Upper lobe of right lung (tissue), 1 donor: ENCODE measurements around the gene EMID1. TPM values are rescaled to one million over a fixed set of nuclear protein-coding genes. Genes with fewer than 3 reads are reported as not detected.

ENCODE experiments used
- ATAC-seq: fragments of 200-7000 bp; cut with Tn5 transposase; one replicate; pipeline ENCODE4 v1.9.1; 2020; ENCODE audit warnings: mild to moderate bottlenecking, moderate library complexity
- DNase-seq: peaks from one replicate; pipeline ENCODE4 v3.0.0-alpha.2; 2020
- H3K27ac ChIP-seq: fragments of 200-600 bp; one replicate; pipeline ENCODE4 v1.8.0; 2022
- H3K27me3 ChIP-seq: fragments of 200-600 bp; one replicate; pipeline ENCODE4 v1.8.0; 2022; ENCODE audit warnings: mild to moderate bottlenecking
- H3K36me3 ChIP-seq: fragments of 200-600 bp; one replicate; pipeline ENCODE4 v1.8.0; 2022
- H3K4me1 ChIP-seq: fragments of 200-600 bp; one replicate; pipeline ENCODE4 v1.8.0; 2022
- H3K4me3 ChIP-seq: fragments of 200-600 bp; one replicate; pipeline ENCODE4 v1.8.0; 2022; ENCODE audit warnings: mild to moderate bottlenecking
- H3K9me3 ChIP-seq: fragments of 200-600 bp; one replicate; pipeline ENCODE4 v1.8.0; 2022
- CTCF ChIP-seq: fragments of 200-600 bp; IDR thresholded peaks from one replicate; pipeline ENCODE4 v1.8.0; 2022; ENCODE audit warnings: antibody characterized with exemption
- intact Hi-C: fragments of 100-400 bp; cut with DNase I; formaldehyde crosslinking; loops from one replicate; pipeline ENCODE4 v1.11.0; 2022
- long read RNA-seq: library from polyadenylated mRNA; unstranded; transcript quantifications from one replicate; pipeline ENCODE4 v2.0.0, GENCODE V29; 2021
- total RNA-seq: library from RNA; stranded (reverse); fragmentation: NEBNext Ultra II Directional; extraction: Animal tissue kit (Norgen Biotek cat#: 25700); gene quantifications from one replicate; pipeline ENCODE4 v1.2.1, GENCODE V29; 2021
- donor health status: DM: no; HTN: yes; CAD: no; lungs with severe emphysema.

The EMID1 gene
- 15.2 TPM for total RNA-seq
- long read RNA-seq, transcript EMID1-201 (15 exons, 2,173 nt), result major isoform, 26 of 82 reads
- long read RNA-seq, transcript EMID1-203 (15 exons, 2,118 nt), result minor isoform, 13 of 82 reads
- long read RNA-seq, partial matches to known transcripts, result 11 of 82 reads
- long read RNA-seq, other reads (novel, unspliced or antisense), result 32 of 82 reads

GRCh38 chr22:29205594-29206371 lies at the start of gene EMID1:
Gene EMID1, plus strand, starts transcription at chr22:29205896. Its CDS starts 143 bp downstream, at chr22:29206039.
- intact Hi-C loops, result no loop called here
- peak within 1 kb of the TSS; percentile 61 for H3K27ac ChIP-seq
- H3K9me3 ChIP-seq, result no peaks in the 10 kb centered on the region
- no peaks in the 10 kb centered on the region for H3K27me3 ChIP-seq
- peak; percentile 14 for TF ChIP-seq CTCF
- ATAC-seq, result peak; percentile 49
- DNase-seq, result peak; percentile 75
- no peaks in the 10 kb centered on the region for H3K36me3 ChIP-seq
- H3K4me3 ChIP-seq, result peak within 1 kb of the TSS; percentile 63
- H3K4me1 ChIP-seq, result peaks cover 27% of the 10 kb centered on the region

GRCh38 chr22:29155966-29156365 lies 49.7 kb upstream of the EMID1 start:
- H3K4me3 ChIP-seq, result no peak overlapping the region
- TF ChIP-seq CTCF, result no peak
- H3K4me1 ChIP-seq, result peaks cover 28% of the 10 kb centered on the region
- DNase-seq (peak; percentile 22), ATAC-seq (no peak)
- intact Hi-C loops, result loop anchor here (5.0 kb wide), 1 partner anchor 91 kb away; no protein-coding TSS in a partner anchor
- H3K9me3 ChIP-seq, result no peaks in the 10 kb centered on the region
- H3K27ac ChIP-seq, result no peak overlapping the region
- H3K36me3 ChIP-seq, result no peaks in the 10 kb centered on the region
- H3K27me3 ChIP-seq, result no peaks in the 10 kb centered on the region

GRCh38 chr22:29156507-29156906 lies 49.2 kb upstream of the EMID1 start:
- Histone ChIP-seq H3K27ac (no peak overlapping the region), H3K4me3 (no peak overlapping the region), H3K27me3 (no peaks in the 10 kb centered on the region), H3K36me3 (no peaks in the 10 kb centered on the region), H3K4me1 (peaks cover 27% of the 10 kb centered on the region), H3K9me3 (no peaks in the 10 kb centered on the region)
- intact Hi-C loops, result loop anchor here (5.0 kb wide), 1 partner anchor 91 kb away; no protein-coding TSS in a partner anchor
- no peak for ATAC-seq
- no peak for TF ChIP-seq CTCF
- peak; percentile 51 for DNase-seq

- DNase-seq (peak; percentile 37), ATAC-seq (no peak)
- Histone ChIP-seq H3K4me3 (no peak overlapping the region), H3K27me3 (no peaks in the 10 kb centered on the region), H3K27ac (no peak overlapping the region), H3K9me3 (no peaks in the 10 kb centered on the region), H3K4me1 (peaks cover 13% of the 10 kb centered on the region), H3K36me3 (no peaks in the 10 kb centered on the region)
- intact Hi-C loops, result loop anchor here (5.0 kb wide), 1 partner anchor 89 kb away; no protein-coding TSS in a partner anchor
- no peak for TF ChIP-seq CTCF
These were observed 47.7 kb upstream of the EMID1 start for GRCh38 chr22:29157759-29158535.

- Histone ChIP-seq H3K36me3 (no peaks in the 10 kb centered on the region), H3K27ac (no peak overlapping the region), H3K9me3 (no peaks in the 10 kb centered on the region), H3K27me3 (no peaks in the 10 kb centered on the region), H3K4me1 (peaks cover 11% of the 10 kb centered on the region), H3K4me3 (no peak overlapping the region)
- DNase-seq (peak; percentile 11), ATAC-seq (no peak)
- TF ChIP-seq CTCF, result no peak
- intact Hi-C loops, result loop anchor here (5.0 kb wide), 1 partner anchor 89 kb away; no protein-coding TSS in a partner anchor
These were observed 47.1 kb upstream of the EMID1 start for GRCh38 chr22:29158546-29158945.
